Activated naive CD8-positive, alpha-beta T cell treated with anti-CD3 and anti-CD28 coated beads for 36 hours (primary cell): Measurements from ENCODE around the gene CCS. TPM values are rescaled to one million over a fixed set of nuclear protein-coding genes. Genes with fewer than 3 reads are reported as not detected.

Experiments used
- DNase-seq: peaks from one replicate; pipeline ENCODE4 v3.0.0; 2021
- H3K27ac Mint-ChIP-seq: one replicate; pipeline ENCODE4 v1.8.0; 2022; ENCODE audit warnings: mild to moderate bottlenecking, moderate library complexity, mixed read lengths
- H3K27me3 Mint-ChIP-seq: one replicate; pipeline ENCODE4 v1.8.0; 2022; ENCODE audit warnings: mild to moderate bottlenecking, mixed read lengths
- H3K36me3 Mint-ChIP-seq: one replicate; pipeline ENCODE4 v1.8.0; 2021; ENCODE audit warnings: mild to moderate bottlenecking, mixed read lengths
- H3K4me1 Mint-ChIP-seq: one replicate; pipeline ENCODE4 v1.8.0; 2021; ENCODE audit warnings: mixed read lengths
- H3K4me3 Mint-ChIP-seq: one replicate; pipeline ENCODE4 v1.8.0; 2022; ENCODE audit warnings: mild to moderate bottlenecking, moderate library complexity, mixed read lengths
- H3K9me3 Mint-ChIP-seq: one replicate; pipeline ENCODE4 v1.8.0; 2022; ENCODE audit warnings: mixed read lengths
- total RNA-seq, 2 experiments: library from RNA; stranded (reverse); gene quantifications; one replicate each; pipeline ENCODE4 v1.2.3, GENCODE V29; 2021

CCS gene
- total RNA-seq, 2 experiments from 2014 or later: 19.7 to 20.9 TPM

DNA sequence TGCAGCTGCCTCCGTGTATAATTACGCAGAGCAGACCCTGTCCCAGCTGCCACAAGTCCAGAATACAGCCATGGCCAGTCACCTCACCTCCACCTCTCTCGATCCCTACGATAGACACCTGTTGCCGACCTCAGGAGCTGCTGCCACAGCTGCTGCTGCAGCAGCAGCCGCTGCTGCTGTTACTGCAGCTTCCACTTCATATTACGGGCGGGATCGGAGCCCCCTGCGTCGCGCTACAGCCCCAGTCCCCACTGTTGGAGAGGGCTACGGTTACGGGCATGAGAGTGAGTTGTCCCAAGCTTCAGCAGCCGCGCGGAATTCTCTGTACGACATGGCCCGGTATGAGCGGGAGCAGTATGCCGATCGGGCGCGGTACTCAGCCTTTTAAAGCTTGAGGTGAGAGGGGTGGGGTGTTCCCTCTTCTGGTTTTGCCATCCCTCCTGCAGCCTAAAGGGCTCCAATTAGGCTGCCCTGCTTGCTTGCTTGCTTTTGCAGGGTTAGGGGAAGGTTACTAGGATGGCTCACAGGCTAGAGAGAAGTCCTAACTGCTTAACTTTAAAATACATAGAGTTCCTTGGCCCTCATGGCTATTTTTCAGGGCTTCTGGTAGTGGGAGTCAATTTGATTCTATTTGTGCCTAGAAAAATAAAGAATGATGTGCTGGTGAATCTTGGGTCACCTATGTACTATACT is 50.9 kb downstream of the CCS start:
- DNase-seq: no peak
- H3K4me1 Mint-ChIP-seq: peaks cover 88% of the 10 kb centered on the region
- H3K4me3 Mint-ChIP-seq: peak overlapping the region; percentile 99
- no peaks in the 10 kb centered on the region for H3K27me3 Mint-ChIP-seq
- H3K27ac Mint-ChIP-seq: peak overlapping the region; percentile 27
- H3K36me3 Mint-ChIP-seq: peaks cover 87% of the 10 kb centered on the region
- H3K9me3 Mint-ChIP-seq: no peaks in the 10 kb centered on the region

DNA sequence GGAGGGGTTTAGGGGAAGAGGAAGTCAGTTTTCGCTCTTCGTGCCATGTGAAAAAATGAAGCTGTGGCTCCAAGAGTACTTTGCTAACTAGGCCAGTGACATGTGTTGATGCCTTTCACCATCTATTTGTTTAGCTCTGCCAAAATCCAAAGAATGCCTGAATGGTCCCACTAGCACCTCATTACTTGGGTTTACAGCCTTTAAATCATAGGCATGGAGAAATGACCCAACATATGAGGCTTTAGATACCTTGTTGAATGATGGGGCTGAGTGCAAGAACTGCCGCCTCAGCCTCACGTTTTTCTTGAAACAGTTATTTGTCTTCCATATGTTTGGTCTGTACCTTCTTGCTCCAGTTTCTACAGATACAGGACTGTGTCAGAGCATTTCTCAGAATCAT is 53.8 kb downstream of the CCS start:
- DNase-seq: no peak
- H3K4me1 Mint-ChIP-seq: peaks cover 76% of the 10 kb centered on the region
- H3K4me3 Mint-ChIP-seq: no peak overlapping the region
- peaks cover 83% of the 10 kb centered on the region for H3K36me3 Mint-ChIP-seq
- no peak overlapping the region for H3K27ac Mint-ChIP-seq
- H3K27me3 Mint-ChIP-seq: no peaks in the 10 kb centered on the region
- no peaks in the 10 kb centered on the region for H3K9me3 Mint-ChIP-seq

DNA sequence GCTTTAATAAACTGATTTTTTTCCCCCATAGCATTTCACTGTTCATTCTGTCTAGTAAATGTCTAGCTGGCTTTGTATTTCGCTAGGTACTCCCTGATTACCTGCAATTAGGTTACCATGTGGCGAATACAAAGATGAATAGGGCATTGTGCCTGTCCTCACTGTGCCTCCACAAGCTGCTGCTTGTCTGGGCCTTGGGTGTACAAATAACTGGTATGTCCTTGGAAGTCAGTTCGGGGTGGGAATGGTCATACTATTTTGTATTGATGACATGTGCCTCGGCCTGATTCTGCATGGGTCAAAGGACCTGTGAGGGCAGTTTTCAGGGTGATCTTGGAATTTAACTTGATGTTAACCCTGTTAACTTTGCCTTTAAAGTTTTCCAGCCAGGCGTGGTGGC is 56.9 kb downstream of the CCS start:
- Mint-ChIP-seq H3K27ac (no peak overlapping the region), H3K36me3 (peaks cover 68% of the 10 kb centered on the region), H3K9me3 (no peaks in the 10 kb centered on the region), H3K4me1 (peaks cover 55% of the 10 kb centered on the region), H3K27me3 (no peaks in the 10 kb centered on the region), H3K4me3 (no peak overlapping the region)
- no peak for DNase-seq

GRCh38 chr11:66651016-66651415 is 58.0 kb downstream of the CCS start:
- Mint-ChIP-seq H3K36me3 (peaks cover 62% of the 10 kb centered on the region), H3K4me3 (no peak overlapping the region), H3K9me3 (no peaks in the 10 kb centered on the region), H3K27ac (peak overlapping the region; percentile 34), H3K4me1 (peaks cover 45% of the 10 kb centered on the region), H3K27me3 (no peaks in the 10 kb centered on the region)
- DNase-seq: no peak

GRCh38 chr11:66652651-66653050 is 59.7 kb downstream of the CCS start:
- Mint-ChIP-seq H3K27ac (peak overlapping the region; percentile 43), H3K9me3 (no peaks in the 10 kb centered on the region), H3K36me3 (peaks cover 51% of the 10 kb centered on the region), H3K4me3 (no peak overlapping the region), H3K4me1 (peaks cover 29% of the 10 kb centered on the region), H3K27me3 (no peaks in the 10 kb centered on the region)
- DNase-seq: no peak

GRCh38 chr11:66653123-66653522 is 60.1 kb downstream of the CCS start:
- Mint-ChIP-seq H3K9me3 (no peaks in the 10 kb centered on the region), H3K4me3 (no peak overlapping the region), H3K36me3 (peaks cover 48% of the 10 kb centered on the region), H3K27me3 (no peaks in the 10 kb centered on the region), H3K4me1 (peaks cover 27% of the 10 kb centered on the region), H3K27ac (no peak overlapping the region)
- DNase-seq: no peak

Other genes starting within 250 kb of the CCS start
- gene BRMS1, start 248.1 kb upstream of the CCS start, total RNA-seq: 10 to 100 TPM; 47.5 to 48.8 TPM
- gene B4GAT1, start 245.6 kb upstream of the CCS start, total RNA-seq: 10 to 100 TPM in 1 of 2 experiments, 1 to 10 TPM in 1; 9.5 to 10.0 TPM
- 1 to 10 TPM; 8.1 to 9.0 TPM for gene SLC29A2, start 221.4 kb upstream of the CCS start, total RNA-seq
- gene NPAS4, start 172.2 kb upstream of the CCS start, total RNA-seq: under 1 TPM in 1 of 2 experiments, not detected in 1; 0.16 TPM
- 100 to 1,000 TPM; 159 to 161 TPM for gene MRPL11, start 154.3 kb upstream of the CCS start, total RNA-seq
- gene PELI3, start 126.3 kb upstream of the CCS start, total RNA-seq: 1 to 10 TPM; 5.8 to 6.4 TPM
- gene DPP3, start 112.8 kb upstream of the CCS start, total RNA-seq: 10 to 100 TPM; 70.7 to 75.3 TPM
- gene BBS1, start 82.5 kb upstream of the CCS start, total RNA-seq: 10 to 100 TPM in 1 of 2 experiments, 1 to 10 TPM in 1; 7.7 to 13.1 TPM
- gene ZDHHC24, start 47.1 kb upstream of the CCS start, total RNA-seq: 10 to 100 TPM in 1 of 2 experiments, 1 to 10 TPM in 1; 9.6 to 10.3 TPM
- gene ACTN3, start 46.3 kb upstream of the CCS start, total RNA-seq: under 1 TPM; 0.06 to 0.12 TPM
- gene CTSF, start 24.6 kb upstream of the CCS start, total RNA-seq: 1 to 10 TPM; 1.2 to 1.4 TPM
- gene CCDC87, start 122 bp upstream of the CCS start, total RNA-seq: under 1 TPM; 0.16 to 0.23 TPM
- gene RBM14, start 23.4 kb downstream of the CCS start, total RNA-seq: 100 to 1,000 TPM; 157 to 162 TPM
- gene RBM4, start 45.5 kb downstream of the CCS start, total RNA-seq: 100 to 1,000 TPM; 134 to 140 TPM
- gene RBM4B, start 84.7 kb downstream of the CCS start, total RNA-seq: 10 to 100 TPM; 12.2 to 15.5 TPM
- 1 to 10 TPM; 1.4 to 1.7 TPM for gene SPTBN2, start 136.0 kb downstream of the CCS start, total RNA-seq